Measurements from ENCODE around the gene SUCLG2.

DNA sequence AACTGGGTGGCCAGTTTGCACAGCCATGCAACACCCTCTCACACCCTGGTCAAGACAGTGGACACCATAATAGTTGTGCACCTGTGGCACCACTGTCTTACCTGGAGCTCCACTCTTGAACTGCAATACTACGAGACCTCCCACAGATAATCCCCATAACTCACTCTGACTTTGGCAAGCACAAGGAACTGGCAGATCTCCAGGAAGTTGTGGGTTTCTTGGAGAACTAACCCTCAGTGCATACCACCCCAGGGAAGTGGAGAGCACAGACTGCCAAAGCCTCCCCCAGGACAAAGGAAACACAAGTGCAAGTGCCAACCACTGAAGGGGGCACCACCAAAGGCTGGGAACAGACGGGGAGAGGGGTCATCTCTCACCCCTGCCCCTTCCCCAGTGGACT is 318.6 kb downstream of the SUCLG2 start:
- TF ChIP-seq CTCF (IDR thresholded peaks at IDR 0.05; ENCODE audit: low read length) (no peak), EZH2 (optimal IDR thresholded peaks at IDR 0.05; ENCODE audit: low read depth, low read length) (no peak), EZH2phosphoT487 (IDR thresholded peaks at IDR 0.05; ENCODE audit: low read length) (no peak)

Data from MM.1S (cell line).